Astrocyte (in vitro differentiated cells and primary cell): ENCODE results near the gene FZR1. TPM values are rescaled to one million over a fixed set of nuclear protein-coding genes. Genes with fewer than 3 reads are reported as not detected.

Experiments used
- DNase-seq: peaks from one replicate; pipeline ENCODE4 v3.0.0-alpha.2; 2010; ENCODE audit warnings: low read depth
- FAIRE-seq: peaks from 2 replicates; lab custom pipeline; 2011; peaks lifted over from hg19 to GRCh38; lab: Jason Lieb, UNC
- H2AFZ ChIP-seq: 2 replicates; pipeline ENCODE4 v1.6.0; 2012; ENCODE audit warnings: low read depth, low read length, inconsistent platforms
- H3K27ac ChIP-seq: 2 replicates; pipeline ENCODE4 v1.5.1; 2011; ENCODE audit warnings: low read depth, low read length, inconsistent platforms
- H3K27me3 ChIP-seq: 2 replicates; pipeline ENCODE4 v1.6.0; 2011; ENCODE audit warnings: low read length, inconsistent platforms; ENCODE audit not compliant: insufficient read depth
- H3K36me3 ChIP-seq: 2 replicates; pipeline ENCODE4 v1.5.1; 2011; ENCODE audit warnings: low read length, inconsistent platforms; ENCODE audit not compliant: insufficient read depth
- H3K4me1 ChIP-seq: 2 replicates; pipeline ENCODE4 v1.5.1; 2011; ENCODE audit warnings: low read length, inconsistent platforms; ENCODE audit not compliant: insufficient read depth
- H3K4me2 ChIP-seq: 2 replicates; pipeline ENCODE4 v1.6.0; 2012; ENCODE audit warnings: low read length, inconsistent platforms
- H3K4me3 ChIP-seq: 2 replicates; pipeline ENCODE4 v1.5.1; 2011; ENCODE audit warnings: low read depth, mild to moderate bottlenecking, low read length, inconsistent platforms; ENCODE audit not compliant: insufficient read depth
- H3K79me2 ChIP-seq: 2 replicates; pipeline ENCODE4 v1.6.0; 2012; ENCODE audit warnings: mild to moderate bottlenecking, low read length, inconsistent platforms; ENCODE audit not compliant: insufficient read depth
- H3K9ac ChIP-seq: 2 replicates; pipeline ENCODE4 v1.6.0; 2012; ENCODE audit warnings: mild to moderate bottlenecking, low read length, inconsistent platforms
- H3K9me3 ChIP-seq: 2 replicates; pipeline ENCODE4 v1.5.1; 2012; ENCODE audit warnings: low read depth, mild to moderate bottlenecking, low read length, inconsistent platforms; ENCODE audit not compliant: insufficient read depth
- H4K20me1 ChIP-seq: 2 replicates; pipeline ENCODE4 v1.6.0; 2012; ENCODE audit warnings: low read length, inconsistent platforms; ENCODE audit not compliant: insufficient read depth
- H3K27ac Mint-ChIP-seq: one replicate; pipeline ENCODE4 v1.8.0; 2021; ENCODE audit warnings: mild to moderate bottlenecking, mixed read lengths; ENCODE audit not compliant: unreplicated experiment
- H3K27me3 Mint-ChIP-seq: one replicate; pipeline ENCODE4 v1.8.0; 2021; ENCODE audit warnings: low read depth, mixed read lengths; ENCODE audit not compliant: unreplicated experiment
- H3K36me3 Mint-ChIP-seq: one replicate; pipeline ENCODE4 v1.8.0; 2021; ENCODE audit warnings: low read depth, mixed read lengths; ENCODE audit not compliant: unreplicated experiment
- H3K4me1 Mint-ChIP-seq: one replicate; pipeline ENCODE4 v1.8.0; 2021; ENCODE audit warnings: low read depth, mixed read lengths; ENCODE audit not compliant: unreplicated experiment
- H3K4me3 Mint-ChIP-seq: one replicate; pipeline ENCODE4 v1.8.0; 2021; ENCODE audit warnings: mild to moderate bottlenecking, moderate library complexity, mixed read lengths; ENCODE audit not compliant: unreplicated experiment
- H3K9me3 Mint-ChIP-seq: one replicate; pipeline ENCODE4 v1.8.0; 2021; ENCODE audit warnings: mild to moderate bottlenecking, mixed read lengths; ENCODE audit not compliant: unreplicated experiment
- CTCF ChIP-seq: IDR thresholded peaks from 2 replicates; pipeline ENCODE4 v1.5.1; 2011; ENCODE audit warnings: low read depth, mild to moderate bottlenecking, inconsistent platforms, low read length, moderate library complexity; ENCODE audit not compliant: insufficient read depth
- EZH2 ChIP-seq: IDR thresholded peaks from 2 replicates; pipeline ENCODE4 v1.6.1; 2012; ENCODE audit warnings: mild to moderate bottlenecking, low read length, inconsistent platforms; ENCODE audit not compliant: insufficient read depth
- total RNA-seq: library from RNA; stranded (reverse); gene quantifications from 2 replicates; pipeline ENCODE4 v1.2.1, GENCODE V29; 2021

The FZR1 gene
- total RNA-seq, 1 donor from 2014 or later, result 51.8 TPM

- Histone ChIP-seq H3K4me2 (peak overlapping the region; percentile 98), H4K20me1 (peaks cover 56% of the 10 kb centered on the region), H3K79me2 (peaks cover 60% of the 10 kb centered on the region), H3K36me3 (no peaks in the 10 kb centered on the region), H3K4me1 (peaks cover 28% of the 10 kb centered on the region), H3K27ac (no peak overlapping the region), H3K27me3 (no peaks in the 10 kb centered on the region), H2AFZ (no peak overlapping the region), H3K9me3 (no peaks in the 10 kb centered on the region), H3K9ac (no peak overlapping the region), H3K4me3 (no peak overlapping the region)
- TF ChIP-seq EZH2 (no peak), CTCF (no peak)
- H3K4me3 Mint-ChIP-seq, result peak overlapping the region; percentile 69
- H3K27ac Mint-ChIP-seq, result peak overlapping the region; percentile 82
- peaks cover 25% of the 10 kb centered on the region for H3K4me1 Mint-ChIP-seq
- FAIRE-seq (no peak), DNase-seq (no peak)
- H3K36me3 Mint-ChIP-seq, result peaks cover 13% of the 10 kb centered on the region
- no peaks in the 10 kb centered on the region for H3K27me3 Mint-ChIP-seq
- H3K9me3 Mint-ChIP-seq, result no peaks in the 10 kb centered on the region
Observed at GRCh38 chr19:3554254-3555083, 48.4 kb downstream of the FZR1 start.

GRCh38 chr19:3555653-3556422 lies 49.7 kb downstream of the FZR1 start:
- peak overlapping the region; percentile 85 for H3K27ac Mint-ChIP-seq
- no peak overlapping the region for H2AFZ ChIP-seq
- H3K27me3 Mint-ChIP-seq, result no peaks in the 10 kb centered on the region
- H3K27me3 ChIP-seq, result no peaks in the 10 kb centered on the region
- H3K9ac ChIP-seq, result peak overlapping the region; percentile 87
- peaks cover 57% of the 10 kb centered on the region for H3K79me2 ChIP-seq
- H3K4me2 ChIP-seq, result peak overlapping the region; percentile 98
- peaks cover 13% of the 10 kb centered on the region for H3K36me3 Mint-ChIP-seq
- no peak for FAIRE-seq
- no peaks in the 10 kb centered on the region for H3K36me3 ChIP-seq
- TF ChIP-seq EZH2 (no peak), CTCF (no peak)
- peak overlapping the region; percentile 99 for H3K4me3 Mint-ChIP-seq
- peaks cover 28% of the 10 kb centered on the region for H3K4me1 ChIP-seq
- H3K9me3 Mint-ChIP-seq, result no peaks in the 10 kb centered on the region
- peak overlapping the region; percentile 89 for H3K4me3 ChIP-seq
- no peaks in the 10 kb centered on the region for H3K9me3 ChIP-seq
- peaks cover 25% of the 10 kb centered on the region for H3K4me1 Mint-ChIP-seq
- no peak overlapping the region for H3K27ac ChIP-seq
- peaks cover 50% of the 10 kb centered on the region for H4K20me1 ChIP-seq
- no peak for DNase-seq
